ENCODE measurements around the gene NISCH. TPM values are rescaled to one million over a fixed set of nuclear protein-coding genes. Genes with fewer than 3 reads are reported as not detected.

The NISCH gene
- total RNA-seq, 1 experiment from 2014 or later, result 72.8 TPM

DNA sequence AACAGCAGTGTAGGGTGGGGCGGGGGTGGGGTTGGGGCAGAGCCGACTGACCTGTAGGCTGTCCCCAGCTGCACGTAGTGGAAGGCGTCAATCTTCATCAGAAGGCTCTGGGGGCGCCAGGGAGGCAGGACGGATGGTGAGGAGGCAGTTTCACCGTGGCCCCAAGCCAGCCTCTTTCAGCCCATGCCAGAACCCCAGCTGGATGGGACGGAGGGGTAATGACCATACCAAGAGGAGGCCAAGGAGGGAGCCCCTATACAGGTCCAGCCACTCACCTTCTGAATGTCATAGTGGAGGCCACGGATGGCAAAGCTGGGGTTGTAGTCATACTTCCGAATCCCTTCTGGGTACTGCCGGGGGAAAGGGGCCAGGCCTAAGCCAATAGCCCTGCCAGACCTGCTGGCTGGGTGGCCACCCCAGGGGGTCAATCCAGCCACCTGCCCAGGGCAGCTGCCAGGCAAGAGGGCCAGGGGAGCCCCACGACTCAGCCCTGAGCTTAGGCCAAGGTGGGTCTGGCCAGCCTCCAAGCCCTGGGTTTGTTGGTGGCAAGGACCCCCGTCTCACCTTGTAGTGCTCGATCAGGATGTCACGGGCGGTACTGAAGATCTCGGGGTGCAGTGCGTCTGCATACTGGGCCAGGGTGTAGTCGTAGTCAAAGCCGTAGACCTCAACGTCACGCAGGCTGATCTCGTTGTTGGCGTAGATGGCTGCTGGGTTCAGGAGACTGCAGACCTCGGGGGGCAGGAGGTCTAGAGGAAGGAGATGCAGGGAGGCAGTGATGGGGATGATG lies 73.4 kb downstream of the NISCH start:
- Histone ChIP-seq H3K4me3 (replicated peaks in 1 of 2; ENCODE audit: low read depth in 1 of 2, low read length in 2 of 2) (no peak overlapping the region), H3K9me3 (ENCODE audit: control insufficient read depth in 1 of 2, insufficient read depth in 1 of 2, low read depth in 1 of 2, low read length in 2 of 2) (no peaks in the 10 kb centered on the region), H2AFZ (ENCODE audit: low read depth, low read length, poor library complexity, severe bottlenecking) (no peak overlapping the region), H3K9me2 (ENCODE audit: insufficient read depth) (no peaks in the 10 kb centered on the region), H3K9ac (ENCODE audit: low read length) (no peak overlapping the region), H3K27me3 (ENCODE audit: insufficient read depth, low read length) (no peaks in the 10 kb centered on the region), H3K4me1 (ENCODE audit: control insufficient read depth in 1 of 2, insufficient read depth in 2 of 2, low read length in 2 of 2) (peaks cover 7 to 18% of the 10 kb centered on the region in 2 experiments; a peak in 3 of 4 replicates), H3K36me3 (ENCODE audit: control insufficient read depth in 1 of 2, insufficient read depth in 2 of 2, low read length in 2 of 2) (peaks cover 11 to 17% of the 10 kb centered on the region in 2 experiments), H3K79me2 (ENCODE audit: insufficient read depth, low read length) (peaks cover 29% of the 10 kb centered on the region), H4K20me1 (ENCODE audit: insufficient read depth) (no peaks in the 10 kb centered on the region), H3K4me2 (ENCODE audit: low read length) (no peak overlapping the region), H3K27ac (ENCODE audit: low read depth, low read length) (no peak overlapping the region)
- BruUV-seq (replicated peaks), result no TSS peak
- no peak for TF ChIP-seq ELF1 (IDR thresholded peaks at IDR 0.05; ENCODE audit: borderline replicate concordance, low read depth)
- TF ChIP-seq, protein P1, sequence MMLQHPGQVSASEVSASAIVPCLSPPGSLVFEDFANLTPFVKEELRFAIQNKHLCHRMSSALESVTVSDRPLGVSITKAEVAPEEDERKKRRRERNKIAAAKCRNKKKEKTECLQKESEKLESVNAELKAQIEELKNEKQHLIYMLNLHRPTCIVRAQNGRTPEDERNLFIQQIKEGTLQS (IDR thresholded peaks at IDR 0.05), result no peak
- TF ChIP-seq, protein P2, sequence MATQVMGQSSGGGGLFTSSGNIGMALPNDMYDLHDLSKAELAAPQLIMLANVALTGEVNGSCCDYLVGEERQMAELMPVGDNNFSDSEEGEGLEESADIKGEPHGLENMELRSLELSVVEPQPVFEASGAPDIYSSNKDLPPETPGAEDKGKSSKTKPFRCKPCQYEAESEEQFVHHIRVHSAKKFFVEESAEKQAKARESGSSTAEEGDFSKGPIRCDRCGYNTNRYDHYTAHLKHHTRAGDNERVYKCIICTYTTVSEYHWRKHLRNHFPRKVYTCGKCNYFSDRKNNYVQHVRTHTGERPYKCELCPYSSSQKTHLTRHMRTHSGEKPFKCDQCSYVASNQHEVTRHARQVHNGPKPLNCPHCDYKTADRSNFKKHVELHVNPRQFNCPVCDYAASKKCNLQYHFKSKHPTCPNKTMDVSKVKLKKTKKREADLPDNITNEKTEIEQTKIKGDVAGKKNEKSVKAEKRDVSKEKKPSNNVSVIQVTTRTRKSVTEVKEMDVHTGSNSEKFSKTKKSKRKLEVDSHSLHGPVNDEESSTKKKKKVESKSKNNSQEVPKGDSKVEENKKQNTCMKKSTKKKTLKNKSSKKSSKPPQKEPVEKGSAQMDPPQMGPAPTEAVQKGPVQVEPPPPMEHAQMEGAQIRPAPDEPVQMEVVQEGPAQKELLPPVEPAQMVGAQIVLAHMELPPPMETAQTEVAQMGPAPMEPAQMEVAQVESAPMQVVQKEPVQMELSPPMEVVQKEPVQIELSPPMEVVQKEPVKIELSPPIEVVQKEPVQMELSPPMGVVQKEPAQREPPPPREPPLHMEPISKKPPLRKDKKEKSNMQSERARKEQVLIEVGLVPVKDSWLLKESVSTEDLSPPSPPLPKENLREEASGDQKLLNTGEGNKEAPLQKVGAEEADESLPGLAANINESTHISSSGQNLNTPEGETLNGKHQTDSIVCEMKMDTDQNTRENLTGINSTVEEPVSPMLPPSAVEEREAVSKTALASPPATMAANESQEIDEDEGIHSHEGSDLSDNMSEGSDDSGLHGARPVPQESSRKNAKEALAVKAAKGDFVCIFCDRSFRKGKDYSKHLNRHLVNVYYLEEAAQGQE (IDR thresholded peaks at IDR 0.05; ENCODE audit: low read depth), result no peak
- TF ChIP-seq, protein P3, sequence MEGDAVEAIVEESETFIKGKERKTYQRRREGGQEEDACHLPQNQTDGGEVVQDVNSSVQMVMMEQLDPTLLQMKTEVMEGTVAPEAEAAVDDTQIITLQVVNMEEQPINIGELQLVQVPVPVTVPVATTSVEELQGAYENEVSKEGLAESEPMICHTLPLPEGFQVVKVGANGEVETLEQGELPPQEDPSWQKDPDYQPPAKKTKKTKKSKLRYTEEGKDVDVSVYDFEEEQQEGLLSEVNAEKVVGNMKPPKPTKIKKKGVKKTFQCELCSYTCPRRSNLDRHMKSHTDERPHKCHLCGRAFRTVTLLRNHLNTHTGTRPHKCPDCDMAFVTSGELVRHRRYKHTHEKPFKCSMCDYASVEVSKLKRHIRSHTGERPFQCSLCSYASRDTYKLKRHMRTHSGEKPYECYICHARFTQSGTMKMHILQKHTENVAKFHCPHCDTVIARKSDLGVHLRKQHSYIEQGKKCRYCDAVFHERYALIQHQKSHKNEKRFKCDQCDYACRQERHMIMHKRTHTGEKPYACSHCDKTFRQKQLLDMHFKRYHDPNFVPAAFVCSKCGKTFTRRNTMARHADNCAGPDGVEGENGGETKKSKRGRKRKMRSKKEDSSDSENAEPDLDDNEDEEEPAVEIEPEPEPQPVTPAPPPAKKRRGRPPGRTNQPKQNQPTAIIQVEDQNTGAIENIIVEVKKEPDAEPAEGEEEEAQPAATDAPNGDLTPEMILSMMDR (IDR thresholded peaks at IDR 0.05 in 2 of 3, conservative IDR thresholded peaks at IDR 0.05 in 1 of 3; ENCODE audit: borderline replicate concordance in 1 of 3, insufficient read depth in 1 of 3, low read depth in 2 of 3, low read length in 2 of 3), result no peak
- no peak for TF ChIP-seq CEBPB (IDR thresholded peaks at IDR 0.05; ENCODE audit: low read depth)
- TF ChIP-seq, protein P4, sequence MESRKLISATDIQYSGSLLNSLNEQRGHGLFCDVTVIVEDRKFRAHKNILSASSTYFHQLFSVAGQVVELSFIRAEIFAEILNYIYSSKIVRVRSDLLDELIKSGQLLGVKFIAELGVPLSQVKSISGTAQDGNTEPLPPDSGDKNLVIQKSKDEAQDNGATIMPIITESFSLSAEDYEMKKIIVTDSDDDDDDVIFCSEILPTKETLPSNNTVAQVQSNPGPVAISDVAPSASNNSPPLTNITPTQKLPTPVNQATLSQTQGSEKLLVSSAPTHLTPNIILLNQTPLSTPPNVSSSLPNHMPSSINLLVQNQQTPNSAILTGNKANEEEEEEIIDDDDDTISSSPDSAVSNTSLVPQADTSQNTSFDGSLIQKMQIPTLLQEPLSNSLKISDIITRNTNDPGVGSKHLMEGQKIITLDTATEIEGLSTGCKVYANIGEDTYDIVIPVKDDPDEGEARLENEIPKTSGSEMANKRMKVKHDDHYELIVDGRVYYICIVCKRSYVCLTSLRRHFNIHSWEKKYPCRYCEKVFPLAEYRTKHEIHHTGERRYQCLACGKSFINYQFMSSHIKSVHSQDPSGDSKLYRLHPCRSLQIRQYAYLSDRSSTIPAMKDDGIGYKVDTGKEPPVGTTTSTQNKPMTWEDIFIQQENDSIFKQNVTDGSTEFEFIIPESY (IDR thresholded peaks at IDR 0.05; ENCODE audit: extremely low read depth, insufficient replicate concordance, low read length), result no peak
- no peak for TF ChIP-seq JUND (IDR thresholded peaks at IDR 0.05)
- TF ChIP-seq EGR1 (IDR thresholded peaks at IDR 0.05; ENCODE audit: low read depth), result no peak
- TF ChIP-seq TCF7L2 (IDR thresholded peaks at IDR 0.05; ENCODE audit: borderline replicate concordance, extremely low read depth, insufficient read depth, insufficient read length), result no peak
- TF ChIP-seq SRF (IDR thresholded peaks at IDR 0.05; ENCODE audit: low read depth), result no peak
- no peak for TF ChIP-seq POLR2AphosphoS5 (IDR thresholded peaks at IDR 0.05; ENCODE audit: low read depth, low read length)
- ChIA-PET CTCF (no interaction called here), POLR2A (interaction anchor here (2.7 kb wide), 1 partner anchor 7 kb away, joined by 13 read pairs; the partner anchor contains the start of gene UQCC5), RAD21 (ENCODE audit: low non-redundant PET in 1 of 2, low total read pairs in 2 of 2, uncharacterized antibody in 2 of 2, unreplicated experiment in 2 of 2) (no interaction called here)
- intact Hi-C loops (cut with micrococcal nuclease), result no loop called here
- DNase-seq (ENCODE audit: low read depth, low spot score) (no peak), ATAC-seq (no peak)

All from HCT116 (cell line).